Psoas muscle (tissue), 8 donors: ENCODE results near the gene TRIM38. TPM values are rescaled to one million over a fixed set of nuclear protein-coding genes. Genes with fewer than 3 reads are reported as not detected.
A peak's percentile ranks its signal among the peaks of the same experiment; 100 is the strongest.

ENCODE experiments used
- ATAC-seq, 4 donors: fragments of 200-7000 bp; cut with Tn5 transposase; one replicate each; pipeline ENCODE4 v1.9.1; 2020; ENCODE audit warnings: moderate library complexity in 3 of 4, mild to moderate bottlenecking in 2 of 4
- DNase-seq, 2 donors: peaks; one replicate each; pipeline ENCODE4 v3.0.0-alpha.2; 2020
- H3K27ac ChIP-seq: fragments of 200-600 bp; one replicate; pipeline ENCODE4 v1.8.0; 2022
- H3K27me3 ChIP-seq, 3 donors: fragments of 200-600 bp in 1 of 3; one replicate each; pipeline versions ENCODE4 v1.6.1 to v1.8.0; 2013 to 2022; ENCODE audit warnings: low read length in 2 of 3, mild to moderate bottlenecking in 2 of 3, moderate library complexity in 1 of 3; ENCODE audit not compliant: insufficient read depth in 3 of 3
- H3K36me3 ChIP-seq, 2 donors: fragments of 200-600 bp in 1 of 2; one replicate each; pipeline versions ENCODE4 v1.6.1 to v1.8.0; 2013 to 2022; ENCODE audit warnings: low read depth in 1 of 2, mild to moderate bottlenecking in 1 of 2, moderate library complexity in 1 of 2; ENCODE audit not compliant: insufficient read depth in 1 of 2
- H3K4me1 ChIP-seq: fragments of 200-600 bp; one replicate; pipeline ENCODE4 v1.8.0; 2022
- H3K4me3 ChIP-seq: fragments of 200-600 bp; one replicate; pipeline ENCODE4 v1.8.0; 2022; ENCODE audit warnings: mild to moderate bottlenecking
- H3K9me3 ChIP-seq: fragments of 200-600 bp; one replicate; pipeline ENCODE4 v1.8.0; 2022
- CTCF ChIP-seq: fragments of 200-600 bp; IDR thresholded peaks from one replicate; pipeline ENCODE4 v1.8.0; 2022; ENCODE audit warnings: antibody characterized with exemption
- WGBS, 3 donors: extraction: QIAGEN DNeasy Blood & Tissue Kit; methylation state at CpG; one replicate each; pipeline versions ENCODE4 v1.1.6 to v1.1.7; 2013; 5-methylcytosine and 5-hydroxymethylcytosine counted together
- intact Hi-C, 2 donors: fragments of 100-400 bp; cut with DNase I; formaldehyde crosslinking; loops; one replicate each; pipeline versions ENCODE4 v1.11.0 to v1.14.2; 2022
- polyA plus RNA-seq, 3 donors: library from polyadenylated mRNA; stranded (reverse); fragments of 200-250 nt; gene quantifications; one replicate each; pipeline ENCODE4 v1.2.3, GENCODE V29; 2013
- total RNA-seq, 4 donors: library from RNA; stranded (reverse); fragmentation: NEBNext Ultra II Directional in 2 of 4; extraction: Animal tissue kit (Norgen Biotek cat#: 25700) in 2 of 4; gene quantifications; one replicate each; pipeline versions ENCODE4 v1.2.1 to v1.2.4, GENCODE V29; 2021 to 2023
- donor health status: healthy with polysubstance abuse.
- donor health status: DM: no; HTN: no; CAD: no; lungs with moderate emphysema.
- donor health status: Bipolar disorder and iron deficiency.
- donor health status: healthy.
- donor health status: DM: yes; HTN: yes; CAD: no.
- donor health status: DM: no; HTN: no; CAD: no.
- donor health status: DM: no; HTN: no; CAD: no.
- donor health status: DM: yes; HTN: yes; CAD: no.

The TRIM38 gene
- total and polyA plus RNA-seq, 7 donors, result 1.4 to 7.3 (median 4.7) TPM

- no peak for DNase-seq
- ATAC-seq, result no peak
- intact Hi-C loops, result loop anchor here in 1 of 2 donors (10.0 kb wide), 1 partner anchor 899 kb away; no protein-coding TSS in a partner anchor
- 79 to 88% (median 79%) methylated on average over 2 of the region's 2 CpGs for WGBS, 3 donors
- Histone ChIP-seq H3K36me3 (peaks cover 10 to 43% of the 10 kb centered on the region in 2 donors), H3K4me1 (no peaks in the 10 kb centered on the region), H3K4me3 (no peak overlapping the region), H3K27me3 (no peaks in the 10 kb centered on the region), H3K27ac (no peak overlapping the region), H3K9me3 (no peaks in the 10 kb centered on the region)
- no peak for TF ChIP-seq CTCF
Observed at GRCh38 chr6:25984265-25984664, 21.7 kb downstream of the TRIM38 start.

GRCh38 chr6:25987845-25988244, 25.2 kb downstream of the TRIM38 start:
- intact Hi-C loops, result loop anchor here in 1 of 2 donors (10.0 kb wide), 1 partner anchor 903 kb away; no protein-coding TSS in a partner anchor
- no peaks in the 10 kb centered on the region for H3K9me3 ChIP-seq
- no peak overlapping the region for H3K4me3 ChIP-seq
- no peaks in the 10 kb centered on the region for H3K27me3 ChIP-seq
- WGBS, 3 donors, result 83 to 85% (median 83%) methylated on average over 9 of the region's 9 CpGs
- H3K4me1 ChIP-seq, result no peaks in the 10 kb centered on the region
- H3K36me3 ChIP-seq, result peaks cover 9 to 10% of the 10 kb centered on the region in 2 donors
- no peak for TF ChIP-seq CTCF
- ATAC-seq (no peak), DNase-seq (no peak)
- no peak overlapping the region for H3K27ac ChIP-seq

GRCh38 chr6:25990172-25990873, 27.7 kb downstream of the TRIM38 start:
- Histone ChIP-seq H3K4me1 (peaks cover 7% of the 10 kb centered on the region), H3K4me3 (no peak overlapping the region), H3K36me3 (no peaks in the 10 kb centered on the region), H3K9me3 (no peaks in the 10 kb centered on the region), H3K27me3 (no peaks in the 10 kb centered on the region), H3K27ac (no peak overlapping the region)
- DNase-seq, result no peak
- intact Hi-C loops, result no loop called here
- TF ChIP-seq CTCF, result no peak
- WGBS, 3 donors, result 94 to 100% (median 96%) methylated on average over 2 of the region's 2 CpGs
- ATAC-seq, result no peak

- Histone ChIP-seq H3K36me3 (no peaks in the 10 kb centered on the region), H3K9me3 (no peaks in the 10 kb centered on the region), H3K27ac (peak overlapping the region; percentile 82), H3K4me1 (peaks cover 7% of the 10 kb centered on the region), H3K27me3 (no peaks in the 10 kb centered on the region), H3K4me3 (peak overlapping the region; percentile 64)
- 2% methylated on average over 30 of the region's 30 CpGs for WGBS, 3 donors
- ATAC-seq, result peak; percentile 65 to 77 (median 70)
- no peak for TF ChIP-seq CTCF
- intact Hi-C loops, result no loop called here
- DNase-seq, result peak; percentile 76 to 89
Observed at GRCh38 chr6:25991785-25992412, 29.3 kb downstream of the TRIM38 start.
